IMR-90 (cell line): Measurements from ENCODE around the gene RTL5. TPM values are rescaled to one million over a fixed set of nuclear protein-coding genes. Genes with fewer than 3 reads are reported as not detected.

ENCODE experiments used
- ATAC-seq: fragments of 200-7000 bp; cut with Tn5 transposase; 2 replicates; pipeline ENCODE4 v1.9.1; 2020; ENCODE audit warnings: low read depth, mild to moderate bottlenecking, moderate library complexity
- BruUV-seq: library from RNA; stranded (reverse); fragments of 400-500 nt; replicated peaks from 2 replicates; lab custom pipeline; 2021; lab: Mats Ljungman, UMichigan
- CTCF ChIA-PET: fragments of 300-600 bp; formaldehyde crosslinking; extraction: SDS; loops from one replicate; lab custom pipeline; 2021; ENCODE audit warnings: antibody characterized with exemption; lab: Yijun Ruan, JAX
- POLR2A ChIA-PET: fragments of 300-600 bp; sonication (Branson Sonifier 250); formaldehyde crosslinking; loops from one replicate; lab custom pipeline; 2022; ENCODE audit warnings: antibody characterized with exemption; ENCODE audit not compliant: unreplicated experiment; lab: Charles Lee
- DNase-seq: peaks from one replicate; pipeline ENCODE4 v3.0.0; 2013
- H2AFZ ChIP-seq: replicated peaks from 2 replicates; pipeline ENCODE3; 2013; ENCODE audit warnings: low read length, mild to moderate bottlenecking; ENCODE audit not compliant: poor library complexity
- H2AK5ac ChIP-seq: 2 replicates; pipeline ENCODE4 v1.6.1; 2013; ENCODE audit warnings: low read depth, low read length, inconsistent platforms
- H2AK9ac ChIP-seq: replicated peaks from 2 replicates; pipeline ENCODE3; 2013; ENCODE audit warnings: mild to moderate bottlenecking, low read depth, low read length, moderate library complexity; ENCODE audit not compliant: poor library complexity
- H2BK120ac ChIP-seq: 2 replicates; pipeline ENCODE4 v1.6.1; 2013; ENCODE audit warnings: low read depth, low read length, inconsistent platforms
- H2BK15ac ChIP-seq: 3 replicates; pipeline ENCODE4 v1.6.1; 2013; ENCODE audit warnings: low read depth, low read length, inconsistent platforms
- H2BK20ac ChIP-seq: 2 replicates; pipeline ENCODE4 v1.6.1; 2013; ENCODE audit warnings: low read depth, mild to moderate bottlenecking, inconsistent platforms, low read length, moderate library complexity
- H2BK5ac ChIP-seq: 2 replicates; pipeline ENCODE4 v1.6.1; 2013; ENCODE audit warnings: mild to moderate bottlenecking, low read depth, low read length, inconsistent platforms; ENCODE audit not compliant: poor library complexity, severe bottlenecking
- H3K14ac ChIP-seq: replicated peaks from 2 replicates; pipeline ENCODE4 v1.6.1; 2013; ENCODE audit warnings: low read depth, low read length, inconsistent platforms
- H3K18ac ChIP-seq: 2 replicates; pipeline ENCODE4 v1.6.1; 2013; ENCODE audit warnings: low read depth, low read length, control low read depth
- H3K23ac ChIP-seq: 2 replicates; pipeline ENCODE4 v1.6.1; 2013; ENCODE audit warnings: low read depth, low read length, inconsistent platforms
- H3K27ac ChIP-seq: 2 replicates; pipeline ENCODE4 v1.5.1; 2013; ENCODE audit warnings: mild to moderate bottlenecking, control low read depth, low read length; ENCODE audit not compliant: insufficient read depth
- H3K27me3 ChIP-seq: 2 replicates; pipeline ENCODE4 v1.6.1; 2013; ENCODE audit warnings: low read length; ENCODE audit not compliant: control insufficient read depth, insufficient read depth
- H3K36me3 ChIP-seq: 2 replicates; pipeline ENCODE4 v1.6.1; 2013; ENCODE audit warnings: low read length, mixed read lengths; ENCODE audit not compliant: control insufficient read depth, insufficient read depth
- H3K4ac ChIP-seq: 2 replicates; pipeline ENCODE4 v1.6.1; 2013; ENCODE audit warnings: low read depth, low read length, inconsistent platforms
- H3K4me1 ChIP-seq: 2 replicates; pipeline ENCODE4 v1.6.1; 2013; ENCODE audit warnings: low read length, mixed read lengths; ENCODE audit not compliant: control insufficient read depth, insufficient read depth
- H3K4me2 ChIP-seq: 2 replicates; pipeline ENCODE4 v1.6.1; 2013; ENCODE audit warnings: low read depth, mild to moderate bottlenecking, control low read depth, low read length, moderate library complexity
- H3K4me3 ChIP-seq: 2 replicates; pipeline ENCODE4 v1.5.1; 2013; ENCODE audit warnings: low read depth, mild to moderate bottlenecking, control low read depth, low read length, moderate library complexity; ENCODE audit not compliant: insufficient read depth
- H3K56ac ChIP-seq: 2 replicates; pipeline ENCODE4 v1.6.1; 2013; ENCODE audit warnings: low read length, inconsistent platforms; ENCODE audit not compliant: insufficient read depth; ENCODE audit errors: extremely low read depth
- H3K79me1 ChIP-seq, 2 experiments: 2 replicates each; pipeline ENCODE4 v1.6.1; 2013; ENCODE audit warnings: low read length in 2 of 2, inconsistent platforms in 1 of 2, low read depth in 1 of 2
- H3K9ac ChIP-seq: 2 replicates; pipeline ENCODE4 v1.6.1; 2013; ENCODE audit warnings: low read depth, low read length, control low read depth
- H3K9me1 ChIP-seq: 2 replicates; pipeline ENCODE4 v1.6.1; 2013; ENCODE audit warnings: low read length, inconsistent platforms; ENCODE audit not compliant: insufficient read depth
- H3K9me3 ChIP-seq: 2 replicates; pipeline ENCODE4 v1.6.1; 2013; ENCODE audit warnings: low read length; ENCODE audit not compliant: control insufficient read depth, insufficient read depth
- H4K20me1 ChIP-seq: 2 replicates; pipeline ENCODE4 v1.6.1; 2013; ENCODE audit warnings: low read length, inconsistent platforms; ENCODE audit not compliant: insufficient read depth
- H4K5ac ChIP-seq: 2 replicates; pipeline ENCODE4 v1.6.1; 2013; ENCODE audit warnings: mild to moderate bottlenecking, low read depth, low read length, control low read depth
- H4K8ac ChIP-seq, 2 experiments: 2 replicates each; pipeline ENCODE4 v1.6.1; 2013; ENCODE audit warnings: low read depth in 2 of 2, low read length in 2 of 2, control low read depth in 1 of 2, inconsistent platforms in 1 of 2
- H4K91ac ChIP-seq: 2 replicates; pipeline ENCODE4 v1.6.1; 2013; ENCODE audit warnings: low read depth, low read length, inconsistent platforms; ENCODE audit not compliant: insufficient read depth
- CHD1 ChIP-seq: IDR thresholded peaks from 2 replicates; pipeline ENCODE4 v1.6.1; 2012; ENCODE audit warnings: low read depth, low read length, improper control_type of control experiment
- MAFK ChIP-seq: IDR thresholded peaks from 2 replicates; pipeline ENCODE4 v1.6.1; 2012; ENCODE audit warnings: low read depth, low read length, improper control_type of control experiment
- POLR2A ChIP-seq: IDR thresholded peaks from 2 replicates; pipeline ENCODE4 v1.6.1; 2012; ENCODE audit warnings: mild to moderate bottlenecking, low read depth, low read length
- WGBS, 2 experiments: methylation state at CpG; one replicate each; pipeline versions ENCODE4 v1.1.5 to v1.1.7; 2013; ENCODE audit warnings: missing lambda C conversion rate in 2 of 2; ENCODE audit not compliant: insufficient read length in 1 of 2; ENCODE audit errors: extremely low coverage in 2 of 2; 5-methylcytosine and 5-hydroxymethylcytosine counted together
- dilution Hi-C: fragments of 300-500 bp; cut with HindIII; formaldehyde crosslinking; loops from one replicate; pipeline ENCODE4 v1.14.3; 2018; ENCODE audit warnings: low sequenced_read_pairs; ENCODE audit not compliant: unreplicated experiment
- in situ Hi-C: fragments of 300-500 bp; cut with MboI; formaldehyde crosslinking; loops from 3 replicates; pipeline ENCODE4 v1.14.3; 2019; ENCODE audit warnings: low sequenced_read_pairs, inconsistent platforms, mixed read lengths
- intact Hi-C: fragments of 100-400 bp; cut with micrococcal nuclease; formaldehyde crosslinking; loops from 2 replicates; pipeline ENCODE4 v1.10.0; 2022
- polyA plus RNA-seq, 3 experiments: library from polyadenylated mRNA; depleted of rRNA; stranded (reverse); fragments of >200 nt; gene quantifications; 2 replicates each; pipeline ENCODE4 v1.2.3, GENCODE V29; 2012; ENCODE audit warnings: low replicate concordance in 1 of 3
- total RNA-seq: library from RNA; depleted of rRNA; stranded (reverse); fragments of >200 nt; gene quantifications from 2 replicates; pipeline ENCODE4 v1.2.3, GENCODE V29; 2012
- TF ChIP-seq, protein P1 (sequence below): conservative IDR thresholded peaks from 2 replicates; pipeline ENCODE4 v1.5.1; 2012; ENCODE audit warnings: mild to moderate bottlenecking, low read depth, low read length, improper control_type of control experiment

RTL5 gene
- total and polyA plus RNA-seq, 2 of the 4 experiments (the other 2 are of a cell fraction): 0.90 to 2.5 TPM

DNA sequence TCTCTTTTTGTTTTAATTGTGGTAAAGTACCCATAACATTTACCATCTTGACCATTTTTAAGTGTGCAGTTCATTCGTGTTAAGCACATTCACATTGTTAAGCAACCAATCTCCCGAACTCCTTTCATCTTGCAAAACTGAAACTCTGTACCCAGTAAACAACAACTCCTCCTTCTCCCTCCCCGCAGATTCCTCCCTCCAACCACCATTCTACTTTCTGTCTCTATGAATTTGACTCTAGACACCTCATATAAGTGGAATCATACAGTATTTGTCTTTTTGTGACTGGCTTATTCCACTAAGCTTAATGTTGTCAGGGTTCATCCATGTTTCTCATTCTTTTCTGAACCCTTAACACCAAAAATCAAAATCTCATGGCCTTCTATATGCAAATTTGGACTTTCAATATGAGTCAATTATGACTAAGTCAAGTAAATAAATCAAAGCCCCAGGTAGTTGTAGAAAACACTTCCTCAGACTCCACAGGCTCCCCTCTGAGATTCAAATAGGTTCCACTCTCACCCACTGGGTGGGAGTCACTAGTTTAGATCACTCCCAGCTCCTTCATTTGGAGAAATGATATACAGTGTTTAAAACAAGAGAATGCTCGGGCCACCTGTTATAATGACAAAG lies 9.8 kb upstream of the RTL5 start:
- Histone ChIP-seq H2AFZ (no peak overlapping the region), H2BK5ac (no peak overlapping the region), H3K23ac (no peak overlapping the region), H4K5ac (no peak overlapping the region), H2AK5ac (no peak overlapping the region), H3K36me3 (no peaks in the 10 kb centered on the region), H3K27ac (no peak overlapping the region), H4K20me1 (no peaks in the 10 kb centered on the region; the same call in 1 of the 2 replicates), H3K4ac (no peak overlapping the region), H3K14ac (no peak overlapping the region), H3K9me3 (peaks cover 3% of the 10 kb centered on the region; the same call in 1 of the 2 replicates), H3K56ac (no peak overlapping the region), H4K8ac (no peak overlapping the region), H2AK9ac (no peak overlapping the region), H2BK15ac (no peak overlapping the region), H3K4me2 (no peak overlapping the region), H2BK120ac (no peak overlapping the region), H3K9me1 (no peaks in the 10 kb centered on the region), H4K91ac (no peak overlapping the region), H3K79me1 (no peaks in the 10 kb centered on the region), H2BK20ac (no peak overlapping the region), H3K9ac (no peak overlapping the region), H3K4me1 (no peaks in the 10 kb centered on the region), H3K27me3 (peaks cover 63% of the 10 kb centered on the region), H3K18ac (no peak overlapping the region), H3K4me3 (no peak overlapping the region)
- no TSS peak for BruUV-seq
- dilution Hi-C loops: no loop called here
- TF ChIP-seq, protein P1, sequence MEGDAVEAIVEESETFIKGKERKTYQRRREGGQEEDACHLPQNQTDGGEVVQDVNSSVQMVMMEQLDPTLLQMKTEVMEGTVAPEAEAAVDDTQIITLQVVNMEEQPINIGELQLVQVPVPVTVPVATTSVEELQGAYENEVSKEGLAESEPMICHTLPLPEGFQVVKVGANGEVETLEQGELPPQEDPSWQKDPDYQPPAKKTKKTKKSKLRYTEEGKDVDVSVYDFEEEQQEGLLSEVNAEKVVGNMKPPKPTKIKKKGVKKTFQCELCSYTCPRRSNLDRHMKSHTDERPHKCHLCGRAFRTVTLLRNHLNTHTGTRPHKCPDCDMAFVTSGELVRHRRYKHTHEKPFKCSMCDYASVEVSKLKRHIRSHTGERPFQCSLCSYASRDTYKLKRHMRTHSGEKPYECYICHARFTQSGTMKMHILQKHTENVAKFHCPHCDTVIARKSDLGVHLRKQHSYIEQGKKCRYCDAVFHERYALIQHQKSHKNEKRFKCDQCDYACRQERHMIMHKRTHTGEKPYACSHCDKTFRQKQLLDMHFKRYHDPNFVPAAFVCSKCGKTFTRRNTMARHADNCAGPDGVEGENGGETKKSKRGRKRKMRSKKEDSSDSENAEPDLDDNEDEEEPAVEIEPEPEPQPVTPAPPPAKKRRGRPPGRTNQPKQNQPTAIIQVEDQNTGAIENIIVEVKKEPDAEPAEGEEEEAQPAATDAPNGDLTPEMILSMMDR: no peak
- no peak for TF ChIP-seq POLR2A
- TF ChIP-seq MAFK: no peak
- no peak for TF ChIP-seq CHD1
- intact Hi-C loops: no loop called here
- DNase-seq (no peak), ATAC-seq (no peak)
- no CpG with 5 or more reads among the region's 4 CpGs for WGBS, 2 experiments
- in situ Hi-C loops: no loop called here
- POLR2A ChIA-PET: no interaction called here
- CTCF ChIA-PET: no interaction called here
